ENCODE measurements around the gene PYGM. TPM values are rescaled to one million over a fixed set of nuclear protein-coding genes. Genes with fewer than 3 reads are reported as not detected.

Gene PYGM
- total RNA-seq, 2 donors from 2014 or later = 4.7 to 5.6 TPM

- Mint-ChIP-seq H3K4me3 (no peak overlapping the region), H3K36me3 (no peaks in the 10 kb centered on the region), H3K4me1 (ENCODE audit: low read depth in 2 of 2) (peaks cover 13 to 17% of the 10 kb centered on the region in 2 donors), H3K27me3 (no peaks in the 10 kb centered on the region), H3K9me3 (no peaks in the 10 kb centered on the region), H3K27ac (peak overlapping the region in 1 of 2 donors; percentile 85)
- DNase-seq (ENCODE audit: low spot score) = no peak
- peak in 1 of 2 donors; percentile 21 for ATAC-seq
These were observed 24.0 kb downstream of the PYGM start for GRCh38 chr11:64735725-64736259.

GRCh38 chr11:64734811-64735724 is 24.7 kb downstream of the PYGM start:
- peaks cover 5 to 11% of the 10 kb centered on the region in 2 donors for H3K4me1 Mint-ChIP-seq (ENCODE audit: low read depth in 2 of 2)
- H3K36me3 Mint-ChIP-seq = no peaks in the 10 kb centered on the region
- no peak overlapping the region for H3K4me3 Mint-ChIP-seq
- H3K9me3 Mint-ChIP-seq = no peaks in the 10 kb centered on the region
- no peak for DNase-seq (ENCODE audit: low spot score)
- no peak for ATAC-seq
- peak overlapping the region in 1 of 2 donors; percentile 65 for H3K27ac Mint-ChIP-seq
- H3K27me3 Mint-ChIP-seq = no peaks in the 10 kb centered on the region

GRCh38 chr11:64731601-64732000 is 28.2 kb downstream of the PYGM start:
- peaks cover 5 to 7% of the 10 kb centered on the region in 2 donors for H3K4me1 Mint-ChIP-seq (ENCODE audit: low read depth in 2 of 2)
- H3K27me3 Mint-ChIP-seq = no peaks in the 10 kb centered on the region
- no peak for ATAC-seq
- no peak overlapping the region for H3K27ac Mint-ChIP-seq
- H3K4me3 Mint-ChIP-seq = no peak overlapping the region
- H3K36me3 Mint-ChIP-seq = no peaks in the 10 kb centered on the region
- no peak for DNase-seq (ENCODE audit: low spot score)
- H3K9me3 Mint-ChIP-seq = no peaks in the 10 kb centered on the region

GRCh38 chr11:64729851-64730382 is 29.9 kb downstream of the PYGM start:
- Mint-ChIP-seq H3K4me3 (no peak overlapping the region), H3K36me3 (no peaks in the 10 kb centered on the region), H3K27ac (no peak overlapping the region), H3K4me1 (ENCODE audit: low read depth in 2 of 2) (peaks cover 4% of the 10 kb centered on the region in 2 donors), H3K9me3 (no peaks in the 10 kb centered on the region), H3K27me3 (no peaks in the 10 kb centered on the region)
- DNase-seq (ENCODE audit: low spot score) (no peak), ATAC-seq (no peak)

GRCh38 chr11:64728757-64729365 is 30.9 kb downstream of the PYGM start:
- no peak for ATAC-seq
- no peaks in the 10 kb centered on the region for H3K36me3 Mint-ChIP-seq

GRCh38 chr11:64726867-64727530 is 32.8 kb downstream of the PYGM start:
- H3K9me3 Mint-ChIP-seq = no peaks in the 10 kb centered on the region
- no peak overlapping the region for H3K4me3 Mint-ChIP-seq
- no peaks in the 10 kb centered on the region for H3K36me3 Mint-ChIP-seq
- no peak overlapping the region for H3K27ac Mint-ChIP-seq
- peaks cover 0 to 5% of the 10 kb centered on the region in 2 donors for H3K27me3 Mint-ChIP-seq
- peaks cover 4 to 13% of the 10 kb centered on the region in 2 donors for H3K4me1 Mint-ChIP-seq (ENCODE audit: low read depth in 2 of 2)
- ATAC-seq = no peak
- DNase-seq (ENCODE audit: low spot score) = no peak

More at GRCh38 chr11:64728757-64729365, 30.9 kb downstream of the PYGM start:
- DNase-seq (ENCODE audit: low spot score) = no peak
- H3K27ac Mint-ChIP-seq = no peak overlapping the region
- H3K4me1 Mint-ChIP-seq (ENCODE audit: low read depth in 2 of 2) = peaks cover 4 to 10% of the 10 kb centered on the region in 2 donors
- H3K4me3 Mint-ChIP-seq = no peak overlapping the region
- H3K27me3 Mint-ChIP-seq = no peaks in the 10 kb centered on the region
- no peaks in the 10 kb centered on the region for H3K9me3 Mint-ChIP-seq

- Mint-ChIP-seq H3K27ac (no peak overlapping the region), H3K4me1 (ENCODE audit: low read depth in 2 of 2) (peaks cover 4 to 13% of the 10 kb centered on the region in 2 donors), H3K4me3 (no peak overlapping the region), H3K27me3 (peaks cover 0 to 6% of the 10 kb centered on the region in 2 donors), H3K9me3 (no peaks in the 10 kb centered on the region), H3K36me3 (no peaks in the 10 kb centered on the region)
- ATAC-seq (no peak), DNase-seq (ENCODE audit: low spot score) (no peak)
These were observed 33.5 kb downstream of the PYGM start for GRCh38 chr11:64726211-64726641.

GRCh38 chr11:64724863-64725532 is 34.8 kb downstream of the PYGM start:
- Mint-ChIP-seq H3K27ac (no peak overlapping the region), H3K36me3 (no peaks in the 10 kb centered on the region), H3K9me3 (no peaks in the 10 kb centered on the region), H3K27me3 (peaks cover 0 to 12% of the 10 kb centered on the region in 2 donors), H3K4me3 (peak overlapping the region; percentile 16), H3K4me1 (ENCODE audit: low read depth in 2 of 2) (peaks cover 4 to 13% of the 10 kb centered on the region in 2 donors)
- no peak for ATAC-seq
- no peak for DNase-seq (ENCODE audit: low spot score)

- peaks cover 0 to 13% of the 10 kb centered on the region in 2 donors for H3K27me3 Mint-ChIP-seq
- ATAC-seq = no peak
- H3K36me3 Mint-ChIP-seq = no peaks in the 10 kb centered on the region
- no peak for DNase-seq (ENCODE audit: low spot score)
- peaks cover 4 to 13% of the 10 kb centered on the region in 2 donors for H3K4me1 Mint-ChIP-seq (ENCODE audit: low read depth in 2 of 2)
- H3K27ac Mint-ChIP-seq = peak overlapping the region in 1 of 2 donors; percentile 48
- peak overlapping the region; percentile 62 for H3K4me3 Mint-ChIP-seq
- H3K9me3 Mint-ChIP-seq = no peaks in the 10 kb centered on the region
These were observed 35.6 kb downstream of the PYGM start for GRCh38 chr11:64723907-64724862.

- Mint-ChIP-seq H3K36me3 (no peaks in the 10 kb centered on the region), H3K4me3 (peak within 1 kb of the TSS; percentile 67), H3K27me3 (peaks cover 0 to 15% of the 10 kb centered on the region in 2 donors), H3K27ac (peak within 1 kb of the TSS in 1 of 2 donors; percentile 48), H3K4me1 (ENCODE audit: low read depth in 2 of 2) (peaks cover 4 to 13% of the 10 kb centered on the region in 2 donors), H3K9me3 (no peaks in the 10 kb centered on the region)
- DNase-seq (ENCODE audit: low spot score) (peak; percentile 91), ATAC-seq (peak; percentile 98 to 99)
These were observed 36.5 kb downstream of the PYGM start, which contains the start of gene NRXN2 for GRCh38 chr11:64723117-64723906. NRXN2 (minus strand) TSS chr11:64723197; CDS start chr11:64713699, 9,498 bp downstream.
